B cell (primary cell): ENCODE data around the gene OR6S1. TPM values are rescaled to one million over a fixed set of nuclear protein-coding genes. Genes with fewer than 3 reads are reported as not detected.

Source experiments
- ATAC-seq: fragments of 200-7000 bp; cut with Tn5 transposase; one replicate; pipeline ENCODE4 v1.10.0; 2021; ENCODE audit warnings: low read depth, mild to moderate bottlenecking, moderate number of reproducible peaks, moderate library complexity
- CTCF ChIA-PET: fragments of 350-600 bp; sonication (Branson Sonifier 250); formaldehyde crosslinking; loops from one replicate; lab custom pipeline; 2021; ENCODE audit warnings: antibody characterized with exemption, inconsistent platforms; lab: Charles Lee
- POLR2A ChIA-PET: fragments of 350-600 bp; sonication (Branson Sonifier 250); formaldehyde crosslinking; loops from one replicate; lab custom pipeline; 2021; ENCODE audit warnings: antibody characterized with exemption; lab: Charles Lee
- DNase-seq: peaks from one replicate; pipeline ENCODE4 v3.0.0; 2013
- H2AFZ ChIP-seq: 2 replicates; pipeline ENCODE4 v1.6.1; 2012; ENCODE audit warnings: mild to moderate bottlenecking, low read depth, low read length; ENCODE audit not compliant: insufficient read depth, poor library complexity, severe bottlenecking
- H3K27ac ChIP-seq, 2 donors: 1 replicate in 1 of 2; 2 replicates in 1 of 2; pipeline ENCODE4 v1.5.1; 2012 to 2013; ENCODE audit warnings: low read length in 2 of 2, mild to moderate bottlenecking in 2 of 2, moderate library complexity in 1 of 2
- H3K27me3 ChIP-seq, 4 experiments: fragments of 200-600 bp in 1 of 4; sonication (generic) in 1 of 4; replicated peaks in 1 of 4; 1 replicate in 2 of 4; 2 replicates in 2 of 4; pipeline versions ENCODE4 v1.6.1 to v1.7.0; 2013 to 2016; ENCODE audit warnings: low read length in 3 of 4, mild to moderate bottlenecking in 2 of 4, mixed read lengths in 1 of 4, moderate library complexity in 1 of 4; ENCODE audit not compliant: insufficient read depth in 4 of 4, control insufficient read depth in 3 of 4; ENCODE audit errors: control extremely low read depth in 1 of 4
- H3K36me3 ChIP-seq, 2 experiments: replicated peaks in 1 of 2; 1 replicate in 1 of 2; 2 replicates in 1 of 2; pipeline versions ENCODE4 v1.6.1 to v1.7.1; 2013; ENCODE audit warnings: low read length in 1 of 2; ENCODE audit not compliant: insufficient read depth in 2 of 2, control insufficient read depth in 1 of 2; ENCODE audit errors: control extremely low read depth in 1 of 2, extremely low read depth in 1 of 2
- H3K4me1 ChIP-seq, 2 donors: fragments of 200-600 bp in 1 of 2; sonication (generic) in 1 of 2; 1 replicate in 1 of 2; 2 replicates in 1 of 2; pipeline versions ENCODE4 v1.5.1 to v1.6.1; 2013 to 2017; ENCODE audit warnings: low read length in 2 of 2; ENCODE audit not compliant: control insufficient read depth in 2 of 2, insufficient read depth in 2 of 2
- H3K4me2 ChIP-seq: replicated peaks from 2 replicates; pipeline ENCODE3; 2012; ENCODE audit warnings: mild to moderate bottlenecking, low read depth, low read length; ENCODE audit not compliant: poor library complexity, severe bottlenecking
- H3K4me3 ChIP-seq, 5 experiments: fragments of 200-600 bp in 1 of 5; sonication (generic) in 1 of 5; 1 replicate in 3 of 5; 2 replicates in 2 of 5; pipeline versions ENCODE4 v1.5.1 to v1.7.0; 2011 to 2016; ENCODE audit warnings: low read length in 4 of 5, mild to moderate bottlenecking in 4 of 5, low read depth in 2 of 5, control low read depth in 1 of 5, moderate library complexity in 1 of 5; ENCODE audit not compliant: insufficient read depth in 1 of 5; ENCODE audit errors: control extremely low read depth in 1 of 5, extremely low read depth in 1 of 5
- H3K79me2 ChIP-seq: fragments of 200-600 bp; sonication (generic); one replicate; pipeline ENCODE4 v1.6.0; 2016; ENCODE audit warnings: low read length; ENCODE audit not compliant: control insufficient read depth, insufficient read depth
- H3K9ac ChIP-seq: fragments of 200-600 bp; sonication (generic); 2 replicates; pipeline ENCODE4 v1.6.1; 2017; ENCODE audit warnings: mild to moderate bottlenecking, low read length, moderate library complexity
- H3K9me3 ChIP-seq, 3 donors: one replicate each; pipeline versions ENCODE4 v1.6.1 to v1.7.1; 2013; ENCODE audit warnings: low read length in 2 of 3; ENCODE audit not compliant: control insufficient read depth in 2 of 3, insufficient read depth in 1 of 3; ENCODE audit errors: control extremely low read depth in 1 of 3
- H4K20me1 ChIP-seq: 2 replicates; pipeline ENCODE4 v1.6.0; 2012; ENCODE audit warnings: mild to moderate bottlenecking, low read length; ENCODE audit not compliant: insufficient read depth, control insufficient read depth, poor library complexity, severe bottlenecking
- H3K27ac Mint-ChIP-seq: one replicate; pipeline ENCODE4 v1.8.0; 2021; ENCODE audit warnings: mixed read lengths
- H3K27me3 Mint-ChIP-seq: one replicate; pipeline ENCODE4 v1.8.0; 2021; ENCODE audit warnings: mixed read lengths
- H3K4me1 Mint-ChIP-seq: one replicate; pipeline ENCODE4 v1.8.0; 2021; ENCODE audit warnings: mixed read lengths
- H3K4me3 Mint-ChIP-seq: one replicate; pipeline ENCODE4 v1.8.0; 2021; ENCODE audit warnings: mixed read lengths
- H3K9me3 Mint-ChIP-seq: one replicate; pipeline ENCODE4 v1.8.0; 2022; ENCODE audit warnings: mixed read lengths; ENCODE audit not compliant: insufficient read depth
- CTCF ChIP-seq: fragments of 200-600 bp; IDR thresholded peaks from one replicate; pipeline ENCODE4 v1.8.0; 2022; ENCODE audit warnings: antibody characterized with exemption, mild to moderate bottlenecking
- EZH2 ChIP-seq: IDR thresholded peaks from 2 replicates; pipeline ENCODE4 v1.6.1; 2012; ENCODE audit warnings: borderline replicate concordance, low read depth, mild to moderate bottlenecking, moderate library complexity, low read length; ENCODE audit not compliant: insufficient read depth, poor library complexity, severe bottlenecking
- WGBS: methylation state at CpG from one replicate; pipeline ENCODE4 v1.1.5; 2013; ENCODE audit warnings: missing lambda C conversion rate; ENCODE audit not compliant: insufficient coverage; 5-methylcytosine and 5-hydroxymethylcytosine counted together
- intact Hi-C: fragments of 100-400 bp; cut with micrococcal nuclease; formaldehyde crosslinking; loops from one replicate; pipeline ENCODE4 v1.10.0; 2022
- polyA plus RNA-seq: library from polyadenylated mRNA; depleted of rRNA; stranded (reverse); fragments of >200 nt; gene quantifications from 2 replicates; pipeline ENCODE4 v1.2.3, GENCODE V29; 2012
- total RNA-seq, 2 donors: library from RNA; stranded (reverse); fragments of 120-200 nt in 1 of 2; gene quantifications; 1 replicate in 1 of 2; 2 replicates in 1 of 2; pipeline versions ENCODE4 v1.2.3 to v1.2.4, GENCODE V29; 2013 to 2022

The OR6S1 gene
- total and polyA plus RNA-seq, 2 donors (not counting 1 experiment from before 2014, with no cell fraction given), result 0.16 TPM; not detected in 1

DNA sequence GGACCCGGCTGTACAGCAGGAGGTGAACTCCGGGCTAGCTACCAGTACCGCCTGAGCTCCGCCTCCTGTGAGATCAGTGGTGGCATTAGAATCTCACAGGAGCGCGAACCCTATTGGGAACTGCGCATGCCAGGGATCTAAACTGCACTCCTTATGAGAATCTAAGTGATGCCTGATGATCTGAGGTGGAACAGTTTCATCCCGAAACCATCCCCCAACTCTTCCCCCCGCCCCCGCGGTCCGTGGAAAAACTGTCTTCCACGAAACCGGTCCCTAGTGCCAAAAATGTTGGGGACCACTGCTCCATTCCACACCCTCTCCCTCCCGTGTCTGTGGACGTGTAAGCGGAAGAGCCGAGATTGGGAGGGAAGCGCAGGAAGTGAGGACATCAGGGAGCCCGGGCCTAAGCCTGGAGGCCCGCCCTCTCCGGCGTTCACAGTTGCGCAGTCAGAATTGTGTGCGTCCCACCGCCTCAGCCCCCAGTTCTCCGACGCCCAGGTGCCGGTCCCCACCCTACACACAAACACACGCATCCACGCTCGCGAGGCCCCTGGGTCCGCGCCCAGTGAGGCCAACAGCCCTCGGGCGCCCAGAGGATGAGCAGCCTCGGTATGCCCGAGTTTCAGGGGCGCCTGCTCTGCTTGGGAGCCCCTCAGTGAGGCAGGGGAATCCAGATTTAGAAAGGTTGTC is 41.1 kb upstream of the OR6S1 start:
- Histone ChIP-seq H3K36me3 (no peaks in the 10 kb centered on the region), H4K20me1 (no peaks in the 10 kb centered on the region), H3K9me3 (no peaks in the 10 kb centered on the region), H2AFZ (peak overlapping the region; percentile 81), H3K4me2 (peak overlapping the region; percentile 76), H3K4me1 (peaks cover 31 to 48% of the 10 kb centered on the region in 2 donors), H3K4me3 (peak overlapping the region; percentile 81 to 95 (median 92)), H3K27me3 (no peaks in the 10 kb centered on the region), H3K27ac (peak overlapping the region; percentile 92 to 94), H3K9ac (peak overlapping the region; percentile 87), H3K79me2 (no peaks in the 10 kb centered on the region)
- ATAC-seq (peak; percentile 57), DNase-seq (peak; percentile 88)
- POLR2A ChIA-PET, result interaction anchor here (0.5 to 5.8 kb wide), 10 partner anchors 14 to 340 kb away, joined by 3 to 42 read pairs (median 8); partner anchors contain the start of genes PARP2, PIP4P1 and RNASE6
- no peaks in the 10 kb centered on the region for H3K27me3 Mint-ChIP-seq
- peaks cover 15% of the 10 kb centered on the region for H3K4me1 Mint-ChIP-seq
- H3K4me3 Mint-ChIP-seq, result no peak overlapping the region
- H3K27ac Mint-ChIP-seq, result no peak overlapping the region
- 0% methylated on average over 34 of the region's 40 CpGs for WGBS
- CTCF ChIA-PET, result interaction anchor here (1.1 to 20.0 kb wide), 15 partner anchors 10 to 355 kb away, joined by 3 to 445 read pairs (median 17); no protein-coding TSS in a partner anchor
- TF ChIP-seq CTCF, result no peak
- no peak for TF ChIP-seq EZH2
- H3K9me3 Mint-ChIP-seq, result no peaks in the 10 kb centered on the region
- intact Hi-C loops, result loop anchor here (1.0 to 5.0 kb wide), 5 partner anchors 9 to 339 kb away; partner anchors contain the start of genes APEX1 and PARP2

GRCh38 chr14:20682127-20682434 is 40.6 kb upstream of the OR6S1 start:
- H3K4me1 Mint-ChIP-seq, result peaks cover 15% of the 10 kb centered on the region
- H3K4me3 ChIP-seq, result peak overlapping the region; percentile 81 to 95 (median 92)
- H3K79me2 ChIP-seq, result no peaks in the 10 kb centered on the region
- intact Hi-C loops, result loop anchor here (1.0 to 5.0 kb wide), 2 partner anchors 290 to 339 kb away; partner anchors contain the start of gene PARP2
- no peak for ATAC-seq
- no peak overlapping the region for H3K27ac Mint-ChIP-seq
- peaks cover 31 to 48% of the 10 kb centered on the region in 2 donors for H3K4me1 ChIP-seq
- peak overlapping the region; percentile 76 for H3K4me2 ChIP-seq
- no peaks in the 10 kb centered on the region for H4K20me1 ChIP-seq
- H3K9me3 ChIP-seq, result no peaks in the 10 kb centered on the region
- peak overlapping the region; percentile 81 for H2AFZ ChIP-seq
- H3K9me3 Mint-ChIP-seq, result no peaks in the 10 kb centered on the region
- H3K36me3 ChIP-seq, result no peaks in the 10 kb centered on the region
- no peak for TF ChIP-seq EZH2
- TF ChIP-seq CTCF, result no peak
- peak overlapping the region; percentile 87 for H3K9ac ChIP-seq
- ChIA-PET POLR2A (interaction anchor here (1.7 to 5.8 kb wide), 6 partner anchors 14 to 339 kb away, joined by 4 to 42 read pairs (median 13); partner anchors contain the start of genes PARP2, PIP4P1 and RNASE6), CTCF (interaction anchor here (1.5 to 20.0 kb wide), 13 partner anchors 10 to 355 kb away, joined by 6 to 445 read pairs (median 17); partner anchors contain the start of genes PIP4P1 and TEP1)
- peak overlapping the region; percentile 92 to 94 for H3K27ac ChIP-seq
- no peak for DNase-seq
- no peaks in the 10 kb centered on the region for H3K27me3 ChIP-seq
- no peaks in the 10 kb centered on the region for H3K27me3 Mint-ChIP-seq
- WGBS, result 0% methylated on average over 11 of the region's 11 CpGs
- no peak overlapping the region for H3K4me3 Mint-ChIP-seq
